Neural cell (in vitro differentiated cells): ENCODE data around the gene CSMD2.

Experiments used
- CTCF ChIP-seq: fragments of 450-650 bp; IDR thresholded peaks from 2 replicates; pipeline ENCODE4 v1.5.1; 2014; ENCODE audit warnings: antibody characterized with exemption, mild to moderate bottlenecking, moderate library complexity; ENCODE audit not compliant: poor library complexity, severe bottlenecking
- EP300 ChIP-seq: fragments of 450-650 bp; conservative IDR thresholded peaks from 2 replicates; pipeline ENCODE4 v1.6.1; 2014; ENCODE audit warnings: antibody characterized with exemption, mild to moderate bottlenecking, moderate library complexity; ENCODE audit not compliant: poor library complexity, severe bottlenecking
- EZH2 ChIP-seq: fragments of 200-600, 300-800 bp; shearing (Covaris generic), sonication (generic); IDR thresholded peaks from 2 replicates; pipeline ENCODE4 v1.6.1; 2014; ENCODE audit warnings: antibody characterized with exemption, low read length, borderline replicate concordance, mild to moderate bottlenecking; ENCODE audit not compliant: insufficient read depth, poor library complexity, severe bottlenecking
- POLR2AphosphoS5 ChIP-seq: IDR thresholded peaks from 2 replicates; pipeline ENCODE4 v1.6.1; 2012
- REST ChIP-seq: IDR thresholded peaks from 2 replicates; pipeline ENCODE4 v1.6.1; 2012; ENCODE audit warnings: borderline replicate concordance
- TAF1 ChIP-seq: IDR thresholded peaks from 2 replicates; pipeline ENCODE4 v1.6.1; 2012; ENCODE audit warnings: low read depth

- TF ChIP-seq REST (no peak), EP300 (no peak), POLR2AphosphoS5 (no peak), CTCF (no peak), EZH2 (no peak), TAF1 (no peak)
These were observed 178.5 kb downstream of the CSMD2 start for GRCh38 chr1:33986390-33987095.
